ENCODE results near the gene TPI1.
A peak's percentile ranks its signal among the peaks of the same experiment; 100 is the strongest.

The TPI1 gene

DNA sequence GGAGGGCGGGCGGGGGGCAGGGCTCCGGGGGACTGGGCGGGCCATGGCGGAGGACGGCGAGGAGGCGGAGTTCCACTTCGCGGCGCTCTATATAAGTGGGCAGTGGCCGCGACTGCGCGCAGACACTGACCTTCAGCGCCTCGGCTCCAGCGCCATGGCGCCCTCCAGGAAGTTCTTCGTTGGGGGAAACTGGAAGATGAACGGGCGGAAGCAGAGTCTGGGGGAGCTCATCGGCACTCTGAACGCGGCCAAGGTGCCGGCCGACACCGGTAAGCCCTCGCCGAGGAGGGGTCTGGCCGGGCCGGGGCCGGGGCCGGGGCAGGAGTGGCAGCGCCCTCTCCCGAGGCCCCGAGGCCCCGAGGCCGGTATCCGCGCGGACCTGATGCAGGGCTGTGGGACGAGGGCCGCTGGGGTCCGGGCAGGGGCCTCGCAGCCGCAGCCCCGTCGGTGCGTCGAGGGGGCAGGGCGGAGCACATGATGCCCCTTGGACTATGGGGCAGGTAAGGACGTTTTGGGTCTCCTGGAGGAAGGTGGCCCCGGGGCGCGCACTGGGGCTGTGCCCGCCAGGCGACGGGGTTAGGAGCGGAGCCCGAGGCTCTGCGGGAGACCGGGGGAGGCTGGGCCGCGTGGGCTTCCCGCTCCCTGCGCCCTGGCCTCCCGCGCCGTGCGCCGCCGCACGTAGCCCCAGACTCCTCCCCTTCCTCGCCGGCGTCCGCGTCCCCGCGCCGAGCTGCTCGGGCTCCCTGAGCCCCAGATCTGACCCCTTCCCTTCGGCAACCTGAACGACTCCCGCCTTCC is at the start of gene TPI1:
TSS of gene TPI1 (plus strand) at position 119 of the 798 bp plus-strand sequence. CDS start at position 155, 36 bp downstream.
- peak; percentile 95 for DNase-seq (ENCODE audit: low spot score)

DNA sequence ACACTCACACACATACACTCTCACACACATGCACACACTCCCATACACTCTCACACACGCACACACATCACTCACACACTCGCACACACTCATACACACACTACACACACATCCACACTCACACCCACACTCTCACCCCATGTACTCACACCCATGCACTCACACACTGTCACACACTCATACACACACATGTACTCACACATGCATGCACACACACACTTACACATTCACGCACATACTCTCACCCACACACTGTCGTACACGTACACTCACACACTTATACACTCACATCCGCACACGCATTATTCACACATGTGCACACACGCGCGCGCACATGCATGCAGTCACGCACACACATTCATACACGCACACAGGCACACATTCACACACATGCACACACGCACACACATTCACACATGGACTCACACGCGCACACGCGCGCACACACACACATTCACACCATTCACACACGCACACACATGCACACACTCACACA is 49.6 kb upstream of the TPI1 start:
- DNase-seq (ENCODE audit: low spot score), result no peak

DNA sequence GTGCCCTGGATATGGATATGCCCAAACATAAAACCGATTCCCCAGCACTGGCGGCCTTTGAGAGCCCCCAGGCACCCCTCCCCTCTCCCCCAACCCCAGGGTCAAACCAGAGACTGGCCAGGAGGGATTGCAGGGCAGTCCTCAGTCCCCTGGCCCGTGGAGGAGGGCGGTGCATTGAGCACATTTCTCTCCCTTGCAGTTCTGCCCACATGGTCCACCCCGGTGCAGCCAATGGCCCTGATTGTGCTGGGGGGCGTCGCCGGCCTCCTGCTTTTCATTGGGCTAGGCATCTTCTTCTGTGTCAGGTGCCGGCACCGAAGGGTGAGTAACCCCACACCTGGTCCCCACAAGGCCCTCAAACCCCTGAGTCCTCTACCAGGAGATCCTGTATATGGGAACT is 49.1 kb upstream of the TPI1 start:
- no peak for DNase-seq (ENCODE audit: low spot score)

DNA sequence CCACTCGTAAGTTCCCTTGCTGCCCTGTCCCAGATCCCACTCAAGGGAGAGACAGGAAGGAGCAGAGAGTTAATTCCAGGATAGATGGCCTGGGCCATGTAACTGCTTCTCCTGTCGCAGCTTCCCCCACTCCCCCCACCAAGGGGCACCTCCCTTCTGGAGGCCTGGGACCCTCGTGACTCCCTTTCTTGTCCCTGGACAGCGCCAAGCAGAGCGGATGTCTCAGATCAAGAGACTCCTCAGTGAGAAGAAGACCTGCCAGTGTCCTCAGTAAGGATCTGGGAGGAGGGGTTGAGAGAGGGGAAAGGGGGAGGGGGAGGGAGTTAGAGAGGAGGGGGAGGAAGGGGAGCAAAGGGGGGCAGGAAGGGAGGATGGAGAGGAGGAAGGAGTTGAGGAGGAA is 48.7 kb upstream of the TPI1 start:
- DNase-seq (ENCODE audit: low spot score), result no peak

DNA sequence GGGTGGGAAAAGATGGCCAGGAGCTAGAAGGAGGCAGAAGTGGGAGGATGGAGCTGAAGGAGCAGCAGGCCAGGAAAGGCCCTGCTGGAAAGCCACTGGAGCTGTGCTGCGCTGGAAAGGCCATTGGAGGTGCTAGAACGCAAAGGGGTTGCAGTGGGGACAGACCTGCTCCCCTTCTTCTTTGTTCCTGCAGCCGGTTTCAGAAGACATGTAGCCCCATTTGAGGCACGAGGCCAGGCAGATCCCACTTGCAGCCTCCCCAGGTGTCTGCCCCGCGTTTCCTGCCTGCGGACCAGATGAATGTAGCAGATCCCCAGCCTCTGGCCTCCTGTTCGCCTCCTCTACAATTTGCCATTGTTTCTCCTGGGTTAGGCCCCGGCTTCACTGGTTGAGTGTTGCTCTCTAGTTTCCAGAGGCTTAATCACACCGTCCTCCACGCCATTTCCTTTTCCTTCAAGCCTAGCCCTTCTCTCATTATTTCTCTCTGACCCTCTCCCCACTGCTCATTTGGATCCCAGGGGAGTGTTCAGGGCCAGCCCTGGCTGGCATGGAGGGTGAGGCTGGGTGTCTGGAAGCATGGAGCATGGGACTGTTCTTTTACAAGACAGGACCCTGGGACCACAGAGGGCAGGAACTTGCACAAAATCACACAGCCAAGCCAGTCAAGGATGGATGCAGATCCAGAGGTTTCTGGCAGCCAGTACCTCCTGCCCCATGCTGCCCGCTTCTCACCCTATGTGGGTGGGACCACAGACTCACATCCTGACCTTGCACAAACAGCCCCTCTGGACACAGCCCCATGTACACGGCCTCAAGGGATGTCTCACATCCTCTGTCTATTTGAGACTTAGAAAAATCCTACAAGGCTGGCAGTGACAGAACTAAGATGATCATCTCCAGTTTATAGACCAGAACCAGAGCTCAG is 48.0 kb upstream of the TPI1 start:
- no peak for DNase-seq (ENCODE audit: low spot score)

DNA sequence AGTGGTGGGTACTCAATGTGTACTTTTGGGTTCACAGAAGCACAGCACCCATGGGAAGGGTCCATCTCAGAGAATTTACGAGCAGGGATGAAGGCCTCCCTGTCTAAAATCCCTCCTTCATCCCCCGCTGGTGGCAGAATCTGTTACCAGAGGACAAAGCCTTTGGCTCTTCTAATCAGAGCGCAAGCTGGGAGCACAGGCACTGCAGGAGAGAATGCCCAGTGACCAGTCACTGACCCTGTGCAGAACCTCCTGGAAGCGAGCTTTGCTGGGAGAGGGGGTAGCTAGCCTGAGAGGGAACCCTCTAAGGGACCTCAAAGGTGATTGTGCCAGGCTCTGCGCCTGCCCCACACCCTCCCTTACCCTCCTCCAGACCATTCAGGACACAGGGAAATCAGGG is 47.2 kb upstream of the TPI1 start:
- DNase-seq (ENCODE audit: low spot score), result no peak

DNA sequence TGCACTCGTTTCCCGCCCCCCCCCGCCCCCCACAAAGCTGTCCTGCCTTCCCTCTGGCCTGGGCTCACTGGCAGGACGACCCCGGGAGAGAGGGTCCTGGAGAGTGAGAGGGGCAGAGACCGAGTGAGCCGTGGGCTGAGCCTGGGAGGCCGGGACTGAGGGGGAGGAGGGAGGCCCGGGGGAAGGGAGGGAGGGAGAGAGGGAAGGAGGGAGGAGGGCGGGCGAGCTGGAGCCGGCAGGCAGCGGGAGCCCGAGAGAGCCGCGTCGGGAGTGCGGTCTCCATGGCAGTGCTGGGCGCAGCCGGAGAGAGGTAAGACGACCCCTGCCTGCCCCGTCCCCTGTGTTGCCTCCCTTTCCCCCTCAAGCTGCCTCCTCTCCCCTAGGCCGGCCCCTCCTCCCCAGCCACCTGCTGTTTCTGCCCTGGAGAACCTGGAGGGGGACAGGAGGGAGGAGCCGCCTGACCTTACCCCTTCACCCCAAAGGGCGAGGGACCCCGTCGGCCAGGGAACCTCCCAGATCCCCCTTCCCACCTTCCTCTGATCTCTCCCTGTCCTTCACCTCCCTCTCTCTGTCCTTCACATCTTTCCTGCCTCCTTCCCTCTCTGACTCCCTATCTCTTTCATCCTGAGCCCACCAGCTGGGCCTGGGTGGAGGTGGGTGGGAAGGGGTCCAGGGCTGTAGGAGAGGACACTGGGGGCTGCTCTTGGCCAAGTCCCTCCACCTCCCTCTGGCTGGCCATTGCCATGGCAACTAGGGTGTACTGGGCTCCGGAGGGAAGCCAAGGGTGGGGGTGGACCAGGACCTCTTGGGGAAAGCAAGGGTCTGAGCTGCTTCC is 45.5 kb upstream of the TPI1 start, which contains the start of gene GPR162:
TSS of gene GPR162 (plus strand) at position 231 of the 835 bp plus-strand sequence. CDS start 2,078 bp downstream, outside the sequence.
- peak; percentile 61 for DNase-seq (ENCODE audit: low spot score)

DNA sequence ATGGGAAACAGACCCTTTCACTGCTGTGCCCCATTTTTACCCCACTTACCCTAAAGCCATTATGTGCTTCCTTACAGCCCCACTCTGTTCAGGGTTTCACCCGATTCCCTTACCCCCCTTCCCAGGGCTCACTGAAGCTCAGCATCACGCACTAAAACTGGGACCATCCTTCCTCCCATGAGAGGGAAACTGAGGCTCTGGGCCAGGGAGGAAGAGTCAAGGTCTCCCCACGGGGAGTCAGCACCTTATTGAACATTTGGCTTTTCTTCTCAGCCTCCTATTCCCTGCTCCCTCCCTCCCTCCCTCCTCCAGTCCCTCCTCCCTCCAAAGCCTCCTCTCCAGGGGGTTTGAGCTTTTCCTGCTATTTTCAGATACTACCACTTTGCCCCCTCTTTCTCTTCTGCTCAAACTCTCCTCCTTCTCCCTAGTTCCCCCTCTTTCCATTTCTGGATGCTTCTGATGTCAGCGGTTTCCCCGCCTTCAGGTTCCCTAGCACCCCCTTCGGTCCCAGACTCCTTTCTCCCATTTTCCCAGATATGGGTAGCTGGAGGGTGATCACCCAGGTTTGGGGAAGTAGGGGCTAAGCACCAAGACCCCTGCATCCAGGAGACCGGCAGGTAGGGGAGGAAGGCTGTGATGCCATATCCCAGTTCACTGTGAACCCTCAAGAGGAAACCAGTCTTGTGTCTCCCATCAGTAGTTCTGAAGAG is 44.8 kb upstream of the TPI1 start:
- DNase-seq (ENCODE audit: low spot score), result no peak

DNA sequence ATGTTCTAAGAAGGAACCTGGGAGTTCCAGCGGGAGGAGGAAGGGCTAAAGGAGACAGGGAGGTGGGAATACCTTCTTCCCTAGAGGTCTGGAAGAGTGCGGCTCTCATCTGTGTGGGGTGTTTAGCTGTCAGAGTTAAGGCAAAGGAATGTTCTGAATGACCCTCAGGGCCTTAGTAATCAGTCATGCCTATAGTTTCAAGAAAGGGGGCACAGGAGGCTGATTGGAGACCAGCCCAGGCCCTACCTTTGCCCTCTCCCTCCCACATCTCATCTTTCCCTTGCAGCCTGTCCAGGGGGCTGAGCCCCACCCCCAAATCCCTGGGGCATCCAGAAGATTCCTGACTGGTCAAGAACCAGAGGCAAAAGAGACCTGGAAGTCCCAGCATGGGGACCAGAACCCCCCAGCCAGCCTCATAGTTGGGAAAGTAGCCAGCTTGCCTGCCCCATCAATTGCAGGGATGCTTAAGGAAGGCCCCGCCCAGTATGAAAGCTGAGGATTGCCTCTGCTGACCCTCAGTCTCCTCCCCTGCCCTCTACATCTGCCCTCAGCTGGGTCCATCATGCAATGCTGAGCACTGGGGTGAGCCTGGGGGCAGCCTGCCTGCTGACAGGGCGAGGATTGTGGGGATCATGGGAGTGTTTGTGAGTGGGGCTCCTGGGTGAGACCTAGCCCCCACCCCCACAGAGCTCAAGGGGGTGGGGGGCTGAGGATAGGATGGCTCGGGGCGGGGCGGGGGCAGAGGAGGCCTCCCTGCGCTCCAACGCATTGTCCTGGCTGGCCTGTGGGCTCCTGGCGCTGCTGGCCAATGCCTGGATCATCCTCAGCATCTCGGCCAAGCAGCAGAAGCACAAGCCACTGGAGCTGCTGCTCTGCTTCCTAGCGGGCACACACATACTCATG is 43.9 kb upstream of the TPI1 start:
- no peak for DNase-seq (ENCODE audit: low spot score)

DNA sequence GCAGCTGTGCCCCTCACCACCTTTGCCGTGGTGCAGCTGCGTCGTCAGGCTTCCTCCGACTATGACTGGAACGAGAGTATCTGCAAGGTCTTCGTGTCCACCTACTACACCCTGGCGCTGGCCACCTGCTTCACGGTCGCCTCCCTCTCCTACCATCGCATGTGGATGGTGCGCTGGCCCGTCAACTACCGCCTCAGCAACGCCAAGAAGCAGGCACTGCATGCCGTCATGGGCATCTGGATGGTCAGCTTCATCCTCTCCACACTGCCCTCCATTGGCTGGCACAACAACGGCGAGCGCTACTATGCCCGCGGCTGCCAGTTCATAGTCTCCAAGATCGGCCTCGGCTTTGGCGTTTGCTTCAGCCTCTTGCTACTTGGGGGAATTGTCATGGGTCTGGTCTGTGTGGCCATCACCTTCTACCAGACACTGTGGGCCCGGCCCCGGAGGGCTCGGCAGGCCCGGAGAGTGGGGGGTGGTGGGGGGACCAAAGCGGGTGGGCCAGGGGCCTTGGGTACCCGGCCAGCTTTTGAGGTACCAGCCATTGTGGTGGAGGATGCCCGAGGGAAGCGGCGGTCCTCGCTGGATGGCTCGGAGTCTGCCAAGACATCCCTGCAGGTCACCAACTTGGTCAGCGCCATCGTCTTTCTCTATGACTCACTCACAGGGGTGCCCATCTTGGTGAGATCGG is 43.1 kb upstream of the TPI1 start:
- DNase-seq (ENCODE audit: low spot score), result no peak

DNA sequence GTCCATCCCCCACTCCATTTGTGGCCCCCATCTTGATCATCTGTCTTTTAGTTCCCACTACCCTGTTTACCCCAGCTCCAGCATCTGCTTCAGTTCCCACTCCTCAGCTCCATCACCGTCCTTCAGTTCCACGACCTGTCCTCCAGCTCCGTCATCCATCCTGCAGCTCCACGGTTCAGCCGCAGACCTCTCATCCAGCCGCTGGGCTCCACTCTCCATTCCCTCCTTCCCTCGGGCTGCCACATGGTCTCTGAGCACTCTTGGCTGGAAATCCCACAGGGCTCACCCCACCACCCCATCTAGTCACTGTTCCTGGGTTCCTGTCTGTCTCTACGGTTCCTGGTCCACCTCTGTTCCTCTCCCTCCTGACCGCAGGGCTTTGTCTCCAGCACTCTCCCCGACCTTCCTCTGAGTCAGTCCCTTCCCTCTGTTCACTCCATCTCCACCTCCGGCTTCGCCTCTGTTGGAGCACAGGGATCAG is 42.4 kb upstream of the TPI1 start:
- DNase-seq (ENCODE audit: low spot score), result peak; percentile 29

DNA sequence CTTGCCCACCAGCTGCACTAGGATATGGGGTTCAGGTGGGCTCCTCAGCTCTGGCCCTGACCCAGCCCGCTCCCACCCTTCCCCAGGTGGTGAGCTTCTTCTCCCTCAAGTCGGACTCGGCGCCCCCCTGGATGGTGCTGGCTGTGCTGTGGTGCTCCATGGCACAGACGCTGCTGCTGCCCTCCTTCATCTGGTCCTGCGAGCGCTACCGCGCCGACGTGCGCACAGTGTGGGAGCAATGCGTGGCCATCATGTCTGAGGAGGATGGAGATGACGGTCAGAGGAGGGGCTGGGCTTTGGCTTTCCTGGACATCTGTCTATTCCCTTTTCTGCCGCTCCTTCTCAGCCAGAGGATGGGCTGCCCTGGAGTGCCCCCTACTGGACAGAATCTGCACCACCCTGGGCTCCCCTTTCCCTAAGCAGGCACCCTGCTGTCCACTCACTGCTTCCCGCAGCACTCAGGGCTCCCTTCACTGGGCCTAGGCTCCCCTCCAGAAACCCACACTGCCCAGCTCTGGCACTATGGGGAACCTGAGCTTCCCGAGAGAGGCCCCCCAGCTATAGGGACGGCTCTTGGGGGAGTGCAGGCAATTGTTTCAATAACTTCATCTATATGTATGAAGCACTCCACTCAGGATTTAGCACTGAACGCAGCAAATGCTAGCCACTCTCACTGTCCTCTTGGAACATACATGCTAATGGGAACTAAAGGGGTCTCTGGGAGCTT is 41.8 kb upstream of the TPI1 start:
- peak; percentile 94 for DNase-seq (ENCODE audit: low spot score)

DNA sequence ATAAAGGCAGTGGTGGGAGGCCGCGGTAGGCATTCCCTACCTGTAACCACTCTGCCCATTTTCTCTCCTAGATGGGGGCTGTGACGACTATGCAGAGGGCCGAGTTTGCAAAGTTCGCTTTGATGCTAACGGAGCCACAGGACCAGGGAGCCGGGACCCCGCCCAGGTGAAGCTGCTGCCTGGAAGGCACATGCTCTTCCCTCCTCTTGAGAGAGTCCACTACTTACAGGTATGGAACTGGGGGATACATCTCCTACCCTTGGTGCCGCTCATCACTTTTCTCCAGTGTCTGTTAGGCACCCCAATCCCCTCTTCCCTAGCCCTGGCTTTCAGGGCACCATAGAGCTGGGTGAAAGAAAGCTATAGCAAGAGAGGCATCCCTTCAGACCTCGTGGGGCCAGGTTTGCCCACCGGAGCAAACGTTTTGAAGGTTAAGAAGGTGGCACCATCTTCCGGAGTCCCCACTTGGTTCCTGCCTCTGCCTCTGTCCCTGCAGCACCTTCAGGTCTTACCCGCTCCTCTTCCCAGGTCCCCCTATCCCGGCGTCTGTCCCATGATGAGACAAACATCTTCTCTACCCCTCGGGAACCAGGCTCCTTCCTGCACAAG is 41.1 kb upstream of the TPI1 start:
- no peak for DNase-seq (ENCODE audit: low spot score)

DNA sequence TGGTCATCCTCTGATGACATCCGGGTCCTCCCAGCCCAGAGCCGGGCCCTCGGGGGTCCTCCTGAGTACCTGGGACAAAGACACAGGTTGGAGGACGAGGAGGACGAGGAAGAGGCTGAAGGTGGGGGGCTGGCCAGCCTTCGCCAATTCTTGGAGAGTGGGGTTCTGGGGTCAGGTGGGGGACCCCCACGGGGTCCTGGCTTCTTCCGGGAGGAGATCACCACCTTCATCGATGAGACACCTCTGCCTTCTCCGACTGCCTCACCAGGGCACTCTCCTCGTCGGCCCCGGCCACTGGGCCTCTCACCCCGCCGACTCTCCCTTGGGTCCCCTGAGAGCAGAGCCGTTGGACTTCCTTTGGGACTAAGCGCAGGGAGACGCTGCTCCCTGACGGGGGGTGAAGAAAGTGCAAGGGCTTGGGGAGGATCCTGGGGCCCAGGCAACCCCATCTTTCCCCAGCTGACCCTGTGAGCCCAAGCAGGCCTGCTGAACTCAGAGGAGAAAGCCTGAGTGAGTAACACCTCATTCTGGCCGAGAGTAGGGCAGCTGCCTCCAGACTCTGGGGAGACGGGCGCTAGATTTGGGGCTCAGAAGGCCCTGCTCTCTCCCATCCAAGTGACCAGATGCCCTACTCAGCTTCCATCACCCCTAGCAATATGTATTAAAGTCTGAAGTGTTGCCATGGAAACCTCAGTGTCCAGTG is 40.4 kb upstream of the TPI1 start:
- no peak for DNase-seq (ENCODE audit: low spot score)

DNA sequence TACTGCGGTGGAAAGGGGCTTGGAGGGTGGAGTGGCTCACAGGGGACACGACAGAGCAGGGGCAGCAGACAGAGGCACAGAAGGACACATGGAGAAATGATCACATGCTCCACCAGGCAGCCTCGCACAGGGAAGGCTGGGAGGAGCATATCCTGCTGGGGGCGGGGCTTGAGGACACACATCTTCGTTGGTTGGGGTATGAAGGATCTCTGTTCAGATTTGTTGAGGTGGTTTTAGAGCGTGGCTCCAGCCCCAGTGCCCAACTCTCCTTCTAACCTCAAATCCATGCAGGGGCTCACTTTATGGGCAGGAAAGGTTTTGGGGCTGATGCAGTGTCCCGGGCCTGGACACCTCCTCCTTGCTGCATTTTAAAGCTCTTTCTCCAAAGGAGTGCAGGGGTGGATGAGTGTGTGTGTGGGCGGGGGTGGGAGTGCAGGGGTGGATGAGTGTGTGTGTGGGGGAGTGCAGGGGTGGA is 39.9 kb upstream of the TPI1 start:
- peak; percentile 92 for DNase-seq (ENCODE audit: low spot score)

DNA sequence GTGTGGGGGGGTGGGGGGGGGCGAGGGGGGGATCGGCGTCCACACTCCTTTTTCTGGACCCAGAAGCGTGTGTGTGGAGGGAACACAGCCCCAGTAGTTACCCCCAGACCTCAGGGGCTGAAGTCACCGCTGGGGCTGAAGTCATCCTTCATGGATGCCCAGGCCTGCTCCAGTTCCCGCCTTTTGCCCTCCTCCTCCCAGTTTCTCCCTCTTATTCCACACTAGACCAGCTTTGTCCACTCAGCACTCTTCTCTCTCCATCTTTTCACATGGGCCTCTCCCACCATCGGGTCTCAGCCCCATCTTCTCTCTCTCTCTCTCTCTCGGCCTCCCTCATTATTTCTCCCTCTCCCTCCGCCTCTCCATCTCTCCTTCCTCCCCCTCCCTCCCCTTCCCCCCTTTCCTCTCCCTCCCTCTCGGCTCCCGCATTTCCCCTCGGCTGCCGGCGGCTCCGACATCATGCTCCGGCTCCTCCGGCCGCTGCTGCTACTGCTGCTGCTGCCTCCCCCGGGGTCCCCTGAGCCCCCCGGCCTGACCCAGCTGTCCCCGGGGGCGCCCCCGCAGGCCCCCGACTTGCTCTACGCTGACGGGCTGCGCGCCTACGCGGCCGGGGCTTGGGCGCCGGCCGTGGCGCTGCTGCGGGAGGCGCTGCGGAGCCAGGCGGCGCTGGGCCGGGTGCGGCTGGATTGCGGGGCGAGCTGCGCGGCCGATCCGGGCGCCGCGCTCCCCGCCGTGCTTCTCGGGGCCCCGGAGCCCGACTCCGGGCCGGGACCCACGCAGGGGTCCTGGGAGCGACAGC is 39.1 kb upstream of the TPI1 start, which contains the start of gene P3H3:
TSS of gene P3H3 (plus strand) at position 426 of the 799 bp plus-strand sequence. CDS start at position 460, 34 bp downstream.
- peak; percentile 58 for DNase-seq (ENCODE audit: low spot score)
